Measurements from ENCODE around the gene LHB.

Gene LHB

GRCh38 chr19:49006905-49007304 is 10.0 kb downstream of the LHB start:
- no peak for DNase-seq

GRCh38 chr19:49004964-49005614 is 11.8 kb downstream of the LHB start:
- DNase-seq = no peak

GRCh38 chr19:49004133-49004532 is 12.8 kb downstream of the LHB start:
- DNase-seq = no peak

- DNase-seq = peak; percentile 53
Measured at GRCh38 chr19:48999481-49000325, 17.2 kb downstream of the LHB start.

GRCh38 chr19:48997972-48998371 is 18.9 kb downstream of the LHB start:
- peak; percentile 76 for DNase-seq

GRCh38 chr19:48994035-48994386 is 22.9 kb downstream of the LHB start:
- DNase-seq = peak; percentile 43

- DNase-seq = peak; percentile 100
Measured at GRCh38 chr19:48993175-48994034, 23.5 kb downstream of the LHB start, which contains the start of the genes GYS1 and RUVBL2. Gene GYS1 (minus strand): TSS chr19:48993309. CDS start chr19:48993112, 197 bp downstream. Gene RUVBL2 (plus strand): TSS chr19:48993887. CDS start chr19:48993912, 25 bp downstream.

GRCh38 chr19:48992581-48993174 is 24.2 kb downstream of the LHB start:
- DNase-seq = peak; percentile 70

- no peak for DNase-seq
Measured at GRCh38 chr19:48991873-48992580, 24.9 kb downstream of the LHB start.

GRCh38 chr19:48991011-48991609 is 25.8 kb downstream of the LHB start:
- DNase-seq = no peak

- DNase-seq = no peak
Measured at GRCh38 chr19:48990400-48990799, 26.5 kb downstream of the LHB start.

GRCh38 chr19:48989701-48990291 is 27.1 kb downstream of the LHB start:
- DNase-seq = no peak

- DNase-seq = no peak
Measured at GRCh38 chr19:48988860-48989259, 28.0 kb downstream of the LHB start.

- no peak for DNase-seq
Measured at GRCh38 chr19:48988286-48988685, 28.6 kb downstream of the LHB start.

- no peak for DNase-seq
Measured at GRCh38 chr19:48987323-48987722, 29.6 kb downstream of the LHB start.

- DNase-seq = no peak
Measured at GRCh38 chr19:48986211-48986610, 30.7 kb downstream of the LHB start.

GRCh38 chr19:48985711-48986110 is 31.2 kb downstream of the LHB start:
- no peak for DNase-seq

- DNase-seq = no peak
Measured at GRCh38 chr19:48982280-48982679, 34.6 kb downstream of the LHB start.

GRCh38 chr19:48977061-48977460 is 39.8 kb downstream of the LHB start:
- DNase-seq = no peak

- DNase-seq = peak; percentile 47
Measured at GRCh38 chr19:48975947-48976847, 40.7 kb downstream of the LHB start.
